NCI-H2196 treated with DMSO at 0.1 percent for 48 hours (cell line): Measurements from ENCODE around the gene FMN1.
"Not testable (repeated sequence)": the region's sequence is repeated elsewhere in the genome, so short reads cannot be mapped to it uniquely, and the experiment has no call there.

Experiments used
- DNase-seq: peaks from one replicate; lab custom pipeline; 2025; ENCODE audit not compliant: unreplicated experiment; lab: John Stamatoyannopoulos, UW

Gene FMN1

GRCh38 chr15:32871883-32872282 is 322.6 kb downstream of the FMN1 start:
- no peak for DNase-seq

DNA sequence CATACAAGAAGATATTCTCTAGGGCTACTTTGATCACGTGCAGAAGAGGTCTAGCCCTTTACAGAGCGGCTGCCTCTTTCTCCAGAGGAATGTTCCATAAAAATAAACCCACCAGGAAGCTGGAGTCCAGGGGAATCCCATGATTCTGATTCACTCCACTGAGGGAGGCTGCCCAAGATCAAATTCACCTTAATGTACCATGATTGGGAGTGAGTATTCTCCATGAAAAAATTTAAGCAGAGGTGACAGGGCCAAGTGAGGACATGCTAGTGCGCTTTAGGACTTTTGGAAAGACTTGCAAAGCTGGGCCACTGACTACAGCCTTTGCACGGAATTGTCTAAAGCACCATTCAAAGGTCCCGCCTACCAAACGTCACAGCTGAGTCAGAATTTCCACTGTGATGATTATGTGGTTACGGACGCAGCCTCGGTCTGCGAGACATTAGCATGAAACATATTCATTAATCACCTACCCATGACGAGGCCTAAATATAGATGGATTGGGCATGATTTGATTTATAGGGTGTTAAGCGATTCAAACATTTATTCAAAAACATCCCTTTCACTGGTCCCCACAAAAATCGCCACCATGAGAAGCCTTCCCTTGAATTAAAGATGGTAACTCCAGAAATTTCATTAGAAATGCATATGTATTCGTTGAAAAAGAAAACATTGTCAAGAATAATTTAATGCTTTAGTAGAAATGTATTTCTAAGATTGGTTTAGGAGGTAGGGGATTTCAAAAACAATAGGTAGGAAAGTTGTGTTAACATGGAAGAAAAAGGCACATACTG is 324.1 kb downstream of the FMN1 start:
- DNase-seq, result no peak

DNA sequence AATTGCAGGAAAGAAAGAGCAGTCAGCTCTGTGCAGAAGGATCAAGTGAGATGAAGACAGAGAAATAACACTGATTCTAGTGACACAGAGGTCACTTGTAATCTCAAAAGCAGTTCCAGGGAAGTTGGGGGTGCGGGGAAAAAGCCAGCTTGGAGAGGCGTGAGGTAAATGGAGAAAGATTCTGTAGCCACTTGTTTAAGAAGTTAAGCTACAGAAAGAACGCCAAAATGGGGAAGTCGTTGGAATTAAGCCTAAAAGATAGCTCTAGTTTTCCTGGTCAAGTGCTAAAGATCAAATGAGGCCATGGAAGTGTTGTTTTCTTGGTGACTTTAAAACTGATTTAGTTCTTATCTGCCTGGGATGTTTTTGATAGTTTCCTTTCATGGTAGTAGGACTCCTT is 324.7 kb downstream of the FMN1 start:
- no peak for DNase-seq

DNA sequence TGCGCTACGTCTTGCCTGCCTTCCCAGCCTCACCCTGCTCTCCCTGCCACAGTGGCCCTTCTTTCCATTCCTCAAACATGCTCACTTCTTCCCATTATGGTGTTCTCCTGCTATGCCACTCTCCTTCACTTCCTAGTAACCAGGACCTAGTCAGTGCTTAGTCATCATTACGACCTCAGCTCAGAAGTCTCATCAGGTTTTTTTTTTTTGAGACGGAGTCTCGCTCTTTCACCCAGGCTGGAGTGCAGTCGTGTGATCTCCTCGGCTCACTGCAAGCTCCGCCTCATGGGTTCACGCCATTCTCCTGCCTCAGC is 327.2 kb downstream of the FMN1 start:
- DNase-seq, result no peak

GRCh38 chr15:32866454-32867312 is 327.8 kb downstream of the FMN1 start:
- DNase-seq, result no peak

DNA sequence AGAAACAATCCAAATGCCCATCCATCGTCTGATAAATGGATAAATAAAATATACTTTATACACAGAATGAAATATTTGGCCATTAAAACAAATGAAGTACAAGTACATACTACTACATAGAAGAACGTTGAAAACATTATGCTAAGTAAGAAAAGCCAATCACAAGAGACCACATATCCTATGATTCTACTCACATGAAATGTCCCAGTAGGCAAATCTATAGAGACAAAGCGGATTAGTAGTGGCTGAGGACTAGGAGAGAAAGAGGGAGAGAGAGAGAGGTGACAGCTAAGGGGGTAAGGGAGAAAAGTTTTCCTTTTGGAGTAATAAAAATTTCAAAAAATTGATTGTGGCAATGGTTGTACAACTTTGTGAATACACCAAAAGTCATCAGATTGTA is 329.7 kb downstream of the FMN1 start:
- no peak for DNase-seq

- DNase-seq, result no peak
These were observed 330.5 kb downstream of the FMN1 start for GRCh38 chr15:32864051-32864450.

- no peak for DNase-seq
These were observed 332.8 kb downstream of the FMN1 start for GRCh38 chr15:32861761-32862160.

DNA sequence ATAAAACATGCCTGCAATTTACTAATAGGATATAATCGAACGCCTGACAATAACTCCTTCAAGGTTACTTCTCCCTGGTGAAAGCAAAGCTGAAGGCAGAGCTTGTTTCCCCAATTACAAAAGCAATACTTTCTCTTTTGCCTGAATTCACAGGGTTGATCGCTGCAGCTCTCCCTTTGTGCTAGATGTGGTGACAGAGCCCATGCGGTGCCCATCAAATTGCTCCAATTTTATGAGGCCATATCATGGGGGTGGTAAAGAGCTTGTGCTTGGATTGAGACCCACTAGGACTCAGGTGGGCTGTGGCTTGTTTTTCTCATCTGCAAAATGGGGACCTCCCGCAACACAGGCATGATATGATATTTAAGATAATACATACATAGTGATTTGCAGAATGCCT is 333.3 kb downstream of the FMN1 start:
- DNase-seq, result no peak

DNA sequence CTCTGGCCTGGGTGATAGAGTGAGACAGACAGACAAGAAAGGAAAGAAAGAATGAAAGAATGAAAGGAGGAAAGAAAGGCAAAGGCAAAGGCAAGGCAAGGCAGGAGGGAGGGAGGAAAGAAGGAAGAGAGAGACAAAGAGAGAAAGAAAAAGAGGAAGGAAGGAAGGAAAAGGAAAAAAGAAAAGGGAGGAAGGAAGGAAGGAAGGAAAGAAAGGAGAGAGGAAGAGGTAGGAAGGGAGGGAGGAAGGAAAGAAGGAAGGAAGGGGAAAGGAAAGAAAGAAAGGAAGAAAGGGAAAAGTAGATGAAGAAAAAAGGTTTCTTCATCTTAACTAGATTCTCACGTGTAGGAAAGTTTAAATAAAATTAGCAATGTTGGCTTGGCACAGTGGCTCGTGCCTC is 334.5 kb downstream of the FMN1 start:
- DNase-seq, result no peak

- no peak for DNase-seq
These were observed 335.3 kb downstream of the FMN1 start for GRCh38 chr15:32859251-32859650.

- DNase-seq, result no peak
These were observed 336.8 kb downstream of the FMN1 start for GRCh38 chr15:32857732-32858131.

GRCh38 chr15:32856753-32857152 is 337.8 kb downstream of the FMN1 start:
- DNase-seq, result no peak

- DNase-seq, result no peak
These were observed 338.6 kb downstream of the FMN1 start for GRCh38 chr15:32855942-32856341.

DNA sequence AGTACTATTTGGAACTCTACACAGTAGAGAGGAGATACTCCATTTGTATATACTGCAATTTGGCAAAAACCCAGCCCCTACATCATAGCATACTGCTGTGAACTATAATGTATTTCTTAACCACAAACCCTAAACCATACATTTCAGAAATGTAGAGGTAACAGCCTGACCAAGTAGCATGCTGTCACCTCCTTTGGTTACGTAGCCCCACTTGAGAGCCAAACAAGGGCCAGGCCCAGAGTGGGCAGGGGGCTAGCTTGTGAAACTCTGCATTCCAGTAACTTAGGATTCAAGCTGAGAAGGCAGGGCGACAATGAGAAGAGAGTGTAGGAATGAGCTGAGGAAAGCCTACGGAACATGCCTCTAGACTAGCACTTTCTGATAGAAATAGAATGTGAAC is 340.9 kb downstream of the FMN1 start:
- no peak for DNase-seq

GRCh38 chr15:32852771-32853170 is 341.7 kb downstream of the FMN1 start:
- DNase-seq, result no peak

- no peak for DNase-seq
These were observed 342.5 kb downstream of the FMN1 start for GRCh38 chr15:32852017-32852416.

DNA sequence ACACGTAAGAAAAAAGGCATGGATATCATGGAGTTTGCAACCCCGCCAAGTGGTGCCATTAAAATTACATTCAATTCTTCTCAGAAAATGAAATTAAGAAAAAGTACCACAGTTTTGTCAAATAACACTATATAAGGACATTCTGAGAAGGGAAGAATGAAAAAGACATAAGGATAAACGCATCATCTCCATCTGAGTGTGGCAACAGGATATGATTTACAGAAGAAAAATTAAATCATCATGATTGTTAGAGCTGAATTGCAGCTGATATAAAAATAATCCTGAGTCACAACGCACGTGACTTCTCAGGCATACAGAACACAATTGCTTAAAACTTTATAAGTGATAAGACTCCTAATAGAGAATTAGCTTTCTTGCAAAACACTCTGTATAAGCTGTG is 342.9 kb downstream of the FMN1 start:
- DNase-seq, result no peak

GRCh38 chr15:32849769-32850668 is 344.5 kb downstream of the FMN1 start:
- DNase-seq, result no peak

GRCh38 chr15:32846671-32847070 is 347.8 kb downstream of the FMN1 start:
- not testable (repeated sequence) for DNase-seq

DNA sequence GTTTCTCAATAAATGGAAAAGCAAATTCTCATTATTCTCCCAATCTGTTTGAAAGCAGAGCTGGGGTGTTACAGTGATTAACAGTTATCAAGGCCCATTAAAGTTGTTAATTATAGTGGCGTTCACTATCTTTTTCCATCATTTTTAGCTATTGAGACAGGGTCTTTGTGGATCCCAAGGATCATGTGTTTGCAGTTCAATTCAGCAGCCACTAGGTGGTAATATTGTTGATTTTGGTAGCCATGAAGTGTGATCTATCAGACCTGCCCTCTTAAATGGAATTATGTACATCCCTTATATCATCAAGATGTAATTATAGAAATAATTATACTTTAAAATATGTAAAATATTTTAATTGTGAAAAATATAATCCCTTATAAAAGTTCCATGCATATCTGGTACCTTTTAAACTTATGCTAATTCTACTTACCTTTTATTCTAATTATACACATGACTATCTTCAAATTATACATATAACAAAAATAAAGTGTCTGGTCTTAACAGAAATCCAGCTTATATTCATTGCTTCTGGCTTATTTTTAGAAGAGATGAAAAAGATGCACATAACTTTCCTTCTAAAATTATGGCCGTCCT is 350.3 kb downstream of the FMN1 start:
- no peak for DNase-seq
